NCI-H2107 treated with DMSO at 0.1 percent for 48 hours (cell line): ENCODE results near the gene KLF18.
"Not testable (repeated sequence)": the region's sequence is repeated elsewhere in the genome, so short reads cannot be mapped to it uniquely, and the experiment has no call there.

ENCODE experiments used
- DNase-seq: peaks from one replicate; lab custom pipeline; 2025; ENCODE audit not compliant: unreplicated experiment; lab: John Stamatoyannopoulos, UW

The KLF18 gene

DNA sequence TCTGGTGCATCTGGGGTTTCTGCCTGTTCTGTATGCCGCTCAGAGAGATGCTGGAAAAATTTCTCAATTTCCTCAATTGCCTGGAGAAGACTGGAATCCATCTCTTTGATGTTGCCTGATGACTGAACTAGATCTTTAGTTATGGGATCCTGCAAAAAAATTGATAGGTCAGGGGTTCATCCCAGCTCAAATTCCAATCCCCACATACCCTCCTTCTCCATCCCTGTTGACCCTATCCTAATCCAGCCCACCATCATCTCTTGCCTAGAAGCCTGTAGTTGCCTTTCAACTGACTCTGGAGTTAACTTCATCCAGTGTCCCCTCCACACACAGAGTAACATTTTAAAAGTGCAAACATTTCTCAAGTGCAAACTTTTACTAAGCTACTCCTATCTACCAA lies at the start of gene KLF18:
TSS of gene KLF18 (minus strand) at position 101 of the 400 bp plus-strand sequence. CDS start at position 101, 0 bp downstream.
- no peak for DNase-seq

- no peak for DNase-seq
These were observed 33.2 kb upstream of the KLF18 start for GRCh38 chr1:44174630-44175029.

DNA sequence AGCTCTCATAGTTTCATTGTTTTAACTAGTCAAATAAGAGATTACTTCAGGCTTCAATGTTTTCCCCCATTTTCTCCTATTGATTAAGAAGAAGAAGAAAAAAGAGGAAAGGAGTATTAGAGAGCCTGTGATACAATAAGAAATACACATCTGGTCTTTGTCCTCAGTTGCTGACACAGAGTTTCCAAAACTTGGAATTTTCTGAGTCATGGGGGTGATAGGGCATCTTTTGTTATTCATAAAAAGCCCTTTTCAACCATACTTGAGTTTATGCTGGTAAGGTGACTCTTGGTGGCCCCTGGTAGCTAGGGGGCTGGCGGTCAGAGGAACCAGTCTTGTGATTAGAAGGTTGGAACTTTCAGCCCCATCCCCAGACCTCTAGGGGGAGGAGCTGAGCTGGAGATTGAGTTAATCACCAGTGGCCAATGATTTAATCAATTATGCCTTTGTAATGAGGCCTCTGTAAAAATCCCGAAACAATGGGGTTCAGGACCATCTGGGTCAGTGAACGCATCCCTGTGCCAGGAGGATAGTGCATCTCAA lies 28.9 kb upstream of the KLF18 start:
- no peak for DNase-seq

DNA sequence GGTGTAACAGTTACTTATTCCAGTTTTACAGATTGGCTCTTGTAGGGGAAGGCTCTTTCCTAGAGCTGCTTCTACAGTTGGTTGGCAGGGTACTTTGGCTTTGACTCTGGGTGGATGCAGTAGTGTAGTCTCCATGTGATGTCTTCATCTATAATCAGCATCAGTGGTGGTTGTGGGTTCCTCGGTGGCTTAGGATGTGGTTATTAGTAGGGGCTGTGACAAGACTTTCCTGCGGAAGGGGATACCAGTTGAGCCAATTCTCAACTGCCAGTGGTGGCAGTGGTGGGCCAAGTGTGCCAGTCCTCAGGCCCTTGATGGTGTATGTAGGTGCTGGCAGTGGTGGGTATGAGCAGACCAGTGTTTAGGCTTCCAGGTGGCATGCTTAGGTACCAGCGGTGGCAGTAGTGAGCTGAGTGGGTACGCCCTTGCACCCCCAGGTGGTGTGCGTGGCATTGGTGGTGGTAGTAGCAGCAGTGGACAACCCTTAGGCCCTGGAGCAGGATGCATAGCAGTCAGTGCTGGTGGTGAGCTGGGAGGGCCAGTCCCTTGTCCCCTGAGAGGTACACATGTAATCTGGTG lies 27.2 kb upstream of the KLF18 start:
- DNase-seq: no peak

GRCh38 chr1:44161546-44161945 lies 20.1 kb upstream of the KLF18 start:
- DNase-seq: no peak

- no peak for DNase-seq
These were observed 17.4 kb upstream of the KLF18 start for GRCh38 chr1:44158871-44159270.

DNA sequence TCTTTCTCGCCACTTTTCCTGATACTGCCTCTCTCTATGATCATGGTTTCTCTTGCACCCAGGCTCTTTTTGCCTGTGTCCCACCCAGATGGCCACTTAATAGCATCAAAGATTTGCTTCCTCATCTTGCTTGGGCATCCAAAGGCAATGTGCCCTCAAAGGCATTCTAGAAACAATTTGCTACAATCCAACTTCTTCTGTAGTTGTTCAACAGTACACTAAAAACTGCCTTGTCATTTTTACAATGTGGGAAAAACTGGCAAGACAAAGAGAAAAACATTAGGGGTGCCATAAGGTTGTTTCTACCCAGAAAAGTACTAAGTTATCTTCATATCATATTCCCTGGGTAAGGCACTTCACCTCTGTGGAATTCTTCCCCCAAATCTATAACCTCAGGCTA lies 16.5 kb upstream of the KLF18 start:
- no peak for DNase-seq

DNA sequence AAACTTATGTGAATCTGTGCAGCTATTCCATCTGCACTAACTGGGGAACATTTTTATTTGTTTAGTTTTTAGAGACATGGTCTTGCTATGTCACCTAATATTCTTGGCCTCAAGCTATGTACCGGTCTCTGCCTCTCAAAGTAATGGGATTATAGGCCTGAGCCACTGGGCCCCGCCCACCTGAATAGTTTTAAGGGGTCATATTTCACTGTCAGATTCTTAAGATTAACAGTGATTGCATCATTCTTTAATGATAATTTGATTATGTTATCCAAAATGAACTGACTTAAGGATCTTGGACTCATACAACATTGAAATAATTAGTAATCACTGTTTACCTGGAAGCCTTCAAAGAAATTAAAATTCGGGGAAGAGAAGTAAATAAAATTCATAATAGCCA lies 12.6 kb upstream of the KLF18 start:
- no peak for DNase-seq

DNA sequence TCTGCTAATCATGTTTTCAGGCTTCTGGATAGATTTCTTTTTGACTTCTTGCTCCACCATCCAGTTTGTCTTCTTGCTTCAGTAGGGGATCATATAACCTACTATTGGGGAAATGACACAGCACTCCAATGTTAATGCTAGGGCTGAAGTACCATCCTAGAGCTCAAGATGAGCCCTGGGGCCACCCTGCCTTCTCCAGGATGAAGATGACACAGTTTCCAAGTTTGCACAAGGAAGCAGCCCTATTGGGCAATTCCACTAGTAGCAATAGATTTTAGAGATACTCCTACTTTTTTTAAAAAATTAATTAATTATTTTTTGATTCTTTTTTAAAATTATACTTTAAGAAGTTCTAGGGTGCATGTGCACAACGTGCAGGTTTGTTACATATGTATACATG lies 11.3 kb upstream of the KLF18 start:
- DNase-seq: no peak

- no peak for DNase-seq
These were observed 10.4 kb upstream of the KLF18 start for GRCh38 chr1:44151808-44152207.

DNA sequence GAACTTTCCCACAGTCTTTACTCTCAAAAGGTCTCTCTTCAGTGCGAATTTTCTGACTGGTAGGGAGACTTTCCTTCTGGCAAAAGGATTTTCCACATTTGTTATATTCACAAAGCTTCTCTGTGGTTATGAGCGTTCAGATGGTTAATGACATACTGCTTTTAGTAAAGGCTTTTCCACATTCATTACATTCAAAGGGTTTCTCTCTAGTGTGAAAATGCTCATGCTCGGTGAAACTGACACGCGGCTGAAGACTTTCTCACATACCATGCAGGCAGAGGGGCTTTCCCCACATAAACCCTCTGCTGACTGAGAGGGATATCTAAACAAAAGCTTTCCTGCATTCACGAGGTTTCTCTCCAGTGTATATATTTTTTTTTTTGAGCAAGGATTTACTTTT lies 9.9 kb upstream of the KLF18 start:
- DNase-seq: no peak

- DNase-seq: no peak
These were observed 6.2 kb upstream of the KLF18 start for GRCh38 chr1:44147582-44147981.

- no peak for DNase-seq
These were observed 5.3 kb upstream of the KLF18 start for GRCh38 chr1:44146536-44147361.

DNA sequence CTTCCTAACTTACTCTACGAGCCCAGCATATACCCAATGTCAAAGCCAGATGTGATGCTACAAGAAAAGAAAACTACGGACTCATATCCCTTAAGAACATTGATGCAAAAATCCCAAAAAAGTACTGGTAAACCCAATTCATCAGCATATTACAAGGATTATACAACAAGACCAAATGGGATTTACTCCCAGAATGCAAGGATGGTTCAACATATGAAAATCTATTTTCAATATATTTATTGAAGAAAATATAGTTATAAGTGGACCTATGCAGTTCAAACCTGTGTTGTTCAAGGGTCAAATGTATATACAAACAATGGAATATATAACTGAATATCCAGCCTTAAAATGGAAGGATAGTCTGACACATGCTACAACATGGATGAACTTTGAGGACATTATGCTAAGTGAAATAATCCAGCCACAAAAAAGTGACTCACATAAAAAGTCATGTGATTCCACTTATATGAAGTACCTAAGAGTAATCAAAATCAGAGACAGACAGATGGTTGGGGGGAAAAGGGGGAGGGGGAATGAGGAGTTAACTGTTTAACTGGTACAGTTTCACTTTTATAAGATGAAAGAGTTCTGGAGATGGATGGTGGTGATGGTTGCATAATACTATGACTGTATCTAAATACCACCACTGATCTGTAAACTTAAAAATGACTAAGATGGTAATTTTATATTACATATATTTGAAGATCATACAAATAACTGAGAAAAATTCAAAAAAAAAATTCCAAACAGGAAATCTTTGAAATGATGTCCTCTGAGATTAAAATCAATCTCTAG lies 3.7 kb upstream of the KLF18 start:
- DNase-seq: no peak

GRCh38 chr1:44139565-44139964 lies 1.9 kb downstream of the KLF18 start:
- DNase-seq: not testable (repeated sequence)

DNA sequence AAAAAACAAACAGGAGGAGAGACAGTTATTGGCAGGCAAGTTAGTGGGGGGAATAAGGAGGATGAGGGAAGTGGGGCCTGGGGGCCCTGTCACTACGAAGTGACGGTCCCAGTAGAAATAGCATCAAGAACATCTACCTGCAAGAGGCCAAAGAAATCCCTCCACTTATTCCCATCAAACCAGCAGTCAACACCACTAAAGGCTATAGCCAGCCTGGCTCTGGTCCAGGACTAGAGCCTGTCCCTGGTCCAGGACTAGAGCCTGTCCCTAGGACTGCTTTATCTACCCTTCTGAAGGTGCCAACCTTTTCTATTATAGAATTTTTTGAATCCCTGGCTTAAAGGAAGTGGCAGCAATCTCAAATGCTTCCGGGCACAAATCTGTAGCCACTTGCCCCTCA lies 3.2 kb downstream of the KLF18 start:
- DNase-seq: no peak

GRCh38 chr1:44135886-44136285 lies 5.5 kb downstream of the KLF18 start:
- DNase-seq: no peak

GRCh38 chr1:44134071-44134920 lies 7.1 kb downstream of the KLF18 start:
- DNase-seq: no peak

- no peak for DNase-seq
These were observed 10.0 kb downstream of the KLF18 start for GRCh38 chr1:44131411-44131810.

DNA sequence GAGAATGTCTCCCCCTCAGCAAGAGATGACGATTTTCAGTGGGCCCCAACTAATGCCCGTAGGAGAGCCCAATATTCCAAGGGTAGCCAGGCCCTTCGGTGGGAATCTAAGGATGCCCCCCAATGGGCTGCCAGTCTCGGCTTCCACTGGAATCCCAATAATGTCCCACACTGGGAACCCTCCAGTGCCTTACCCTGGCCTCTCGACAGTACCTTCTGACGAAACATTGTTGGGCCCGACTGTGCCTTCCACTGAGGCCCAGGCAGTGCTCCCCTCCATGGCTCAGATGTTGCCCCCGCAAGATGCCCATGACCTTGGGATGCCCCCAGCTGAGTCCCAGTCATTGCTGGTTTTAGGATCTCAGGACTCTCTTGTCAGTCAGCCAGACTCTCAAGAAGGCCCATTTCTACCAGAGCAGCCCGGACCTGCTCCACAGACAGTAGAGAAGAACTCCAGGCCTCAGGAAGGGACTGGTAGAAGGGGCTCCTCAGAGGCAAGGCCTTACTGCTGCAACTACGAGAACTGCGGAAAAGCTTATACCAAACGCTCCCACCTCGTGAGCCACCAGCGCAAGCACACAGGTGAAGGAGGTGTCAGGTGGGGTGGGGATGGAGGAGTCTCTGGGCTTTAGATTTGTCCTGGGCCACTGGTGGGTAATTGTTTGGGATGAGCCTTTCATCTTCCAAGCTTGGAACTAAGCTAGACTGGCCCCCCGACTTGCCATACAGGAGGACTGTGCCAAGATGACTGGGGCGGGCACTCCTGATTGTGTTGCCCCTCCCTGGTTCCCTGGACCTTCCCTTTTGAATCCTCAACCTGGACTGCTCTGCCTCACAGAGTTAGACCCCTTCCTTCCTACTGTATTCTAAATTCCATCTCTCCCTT lies 11.6 kb downstream of the KLF18 start:
- DNase-seq: no peak
